HepG2 (cell line): ENCODE data around the gene MAPKAPK3. TPM values are rescaled to one million over a fixed set of nuclear protein-coding genes. Genes with fewer than 3 reads are reported as not detected.

Experiments
- ATAC-seq: fragments of 200-7000 bp; cut with Tn5 transposase; 3 replicates; pipeline ENCODE4 v1.9.1; 2020; ENCODE audit warnings: mild to moderate bottlenecking, moderate library complexity
- BruUV-seq: library from RNA; stranded (reverse); fragments of 400-500 nt; replicated peaks from 2 replicates; lab custom pipeline; 2021; lab: Mats Ljungman, UMichigan
- CTCF ChIA-PET: fragments of 300-600 bp; formaldehyde crosslinking; extraction: SDS; loops from one replicate; lab custom pipeline; 2021; ENCODE audit warnings: low total read pairs, inconsistent platforms, low intra/inter-chr PET ratio; lab: Yijun Ruan, JAX
- POLR2A ChIA-PET: fragments of 350-600 bp; sonication (Branson Sonifier 250); formaldehyde crosslinking; loops from one replicate; lab custom pipeline; 2020; ENCODE audit warnings: antibody characterized with exemption, inconsistent platforms; lab: Yijun Ruan, JAX
- DNase-seq: peaks from one replicate; pipeline ENCODE4 v3.0.0-alpha.2; 2015; ENCODE audit warnings: low spot score
- FAIRE-seq: peaks from 3 replicates; lab custom pipeline; 2011; peaks lifted over from hg19 to GRCh38; lab: Jason Lieb, UNC
- H2AFZ ChIP-seq: one replicate; pipeline ENCODE4 v1.6.1; 2011; ENCODE audit warnings: low read length, inconsistent platforms
- H3K27ac ChIP-seq: fragments of 300-600 bp; 3 replicates; pipeline ENCODE4 v1.8.0; 2011; ENCODE audit warnings: mixed run types, mild to moderate bottlenecking, mixed read lengths, low read length, inconsistent platforms; ENCODE audit not compliant: insufficient read depth; ENCODE audit errors: extremely low read length
- H3K27me3 ChIP-seq, 2 experiments: fragments of 200-600 bp in 1 of 2; 2 replicates in 1 of 2; 3 replicates in 1 of 2; pipeline versions ENCODE4 v1.6.0 to v1.8.0; 2011; ENCODE audit warnings: low read length in 2 of 2, mild to moderate bottlenecking in 2 of 2, moderate library complexity in 2 of 2, inconsistent platforms in 1 of 2; ENCODE audit not compliant: insufficient read depth in 2 of 2, control insufficient read depth in 1 of 2
- H3K36me3 ChIP-seq, 2 experiments: fragments of 200-600 bp in 1 of 2; replicated peaks in 1 of 2; 2 replicates in 1 of 2; 3 replicates in 1 of 2; pipeline versions ENCODE4 v1.5.1 to v1.8.0; 2011; ENCODE audit warnings: low read length in 2 of 2, inconsistent platforms in 1 of 2; ENCODE audit not compliant: insufficient read depth in 2 of 2, control insufficient read depth in 1 of 2
- H3K4me1 ChIP-seq: 2 replicates; pipeline ENCODE4 v1.5.1; 2012; ENCODE audit warnings: low read length, inconsistent platforms; ENCODE audit not compliant: insufficient read depth
- H3K4me2 ChIP-seq: 2 replicates; pipeline ENCODE4 v1.6.0; 2011; ENCODE audit warnings: low read depth, low read length, inconsistent platforms
- H3K4me3 ChIP-seq, 3 experiments: fragments of 200-600 bp in 1 of 3; sonication (generic), shearing (Covaris generic) in 1 of 3; replicated peaks in 1 of 3; 2 replicates each; pipeline ENCODE4 v1.5.1; 2011 to 2016; ENCODE audit warnings: low read length in 3 of 3, inconsistent platforms in 2 of 3, low read depth in 2 of 3, mild to moderate bottlenecking in 2 of 3, control low read depth in 1 of 3, mixed read lengths in 1 of 3; ENCODE audit not compliant: insufficient read depth in 1 of 3
- H3K79me2 ChIP-seq: one replicate; pipeline ENCODE4 v1.6.1; 2011; ENCODE audit warnings: low read length, inconsistent platforms; ENCODE audit not compliant: insufficient read depth
- H3K9ac ChIP-seq: 2 replicates; pipeline ENCODE4 v1.6.0; 2011; ENCODE audit warnings: mild to moderate bottlenecking, low read depth, low read length, inconsistent platforms; ENCODE audit not compliant: insufficient read depth
- H3K9me3 ChIP-seq: 2 replicates; pipeline ENCODE4 v1.5.1; 2012; ENCODE audit warnings: mild to moderate bottlenecking, low read length
- H4K20me1 ChIP-seq: 2 replicates; pipeline ENCODE4 v1.6.0; 2011; ENCODE audit warnings: inconsistent platforms, mild to moderate bottlenecking, low read length, moderate library complexity; ENCODE audit not compliant: insufficient read depth
- CENPT ChIP-seq: sonication (generic); formaldehyde crosslinking; IDR thresholded peaks from 2 replicates; pipeline ENCODE4 v1.8.0; 2022; ENCODE audit warnings: low read depth, mild to moderate bottlenecking, moderate library complexity, missing genetic modification reagents
- FOXK1 ChIP-seq: sonication (generic); formaldehyde crosslinking; IDR thresholded peaks from 2 replicates; pipeline ENCODE4 v1.4.0; 2020; ENCODE audit warnings: low read depth, missing genetic modification reagents, borderline replicate concordance
- NFE2 ChIP-seq: sonication (generic); formaldehyde crosslinking; IDR thresholded peaks from 2 replicates; pipeline ENCODE4 v1.4.0; 2020; ENCODE audit warnings: missing genetic modification reagents
- POGK ChIP-seq: sonication (generic); formaldehyde crosslinking; conservative IDR thresholded peaks from 2 replicates; pipeline ENCODE4 v1.8.0; 2022; ENCODE audit warnings: mild to moderate bottlenecking, moderate library complexity, missing genetic modification reagents
- PRDM10 ChIP-seq: sonication (generic); formaldehyde crosslinking; IDR thresholded peaks from 2 replicates; pipeline ENCODE4 v1.4.0; 2020; ENCODE audit warnings: low read depth, missing genetic modification reagents
- SUZ12 ChIP-seq: fragments of 150-350 bp; IDR thresholded peaks from 2 replicates; pipeline ENCODE4 v1.6.1; 2014; ENCODE audit warnings: low read depth, low read length
- ZFX ChIP-seq: sonication (generic); formaldehyde crosslinking; IDR thresholded peaks from 2 replicates; pipeline ENCODE4 v1.4.0; 2020; ENCODE audit warnings: mild to moderate bottlenecking, low read depth, missing genetic modification reagents, moderate library complexity
- ZNF280D ChIP-seq: sonication (generic); formaldehyde crosslinking; IDR thresholded peaks from 2 replicates; pipeline ENCODE4 v1.5.1; 2020; ENCODE audit warnings: mild to moderate bottlenecking, missing genetic modification reagents
- ZNF362 ChIP-seq: sonication (generic); formaldehyde crosslinking; IDR thresholded peaks from 2 replicates; pipeline ENCODE4 v1.4.0; 2020; ENCODE audit warnings: missing genetic modification reagents, mild to moderate bottlenecking, borderline replicate concordance
- ZNF501 ChIP-seq: sonication (generic); formaldehyde crosslinking; IDR thresholded peaks from 2 replicates; pipeline ENCODE4 v1.5.1; 2020; ENCODE audit warnings: mild to moderate bottlenecking, moderate library complexity, missing genetic modification reagents
- ZNF562 ChIP-seq: sonication (generic); formaldehyde crosslinking; IDR thresholded peaks from 2 replicates; pipeline ENCODE4 v1.8.0; 2022; ENCODE audit warnings: missing genetic modification reagents, borderline replicate concordance
- WGBS: methylation state at CpG from one replicate; pipeline ENCODE4 v1.1.6; 2017; ENCODE audit warnings: low lambda C conversion rate; 5-methylcytosine and 5-hydroxymethylcytosine counted together
- in situ Hi-C: cut with HindIII; loops from 2 replicates; pipeline ENCODE4 v1.10.0; 2017; ENCODE audit warnings: low pct_unique_long_range_greater_than_20kb; ENCODE audit not compliant: extremely low pct_ligation_motif_present
- intact Hi-C: fragments of 100-400 bp; cut with micrococcal nuclease; formaldehyde crosslinking; loops from one replicate; pipeline ENCODE4 v1.10.0; 2022; ENCODE audit not compliant: unreplicated experiment
- polyA plus RNA-seq, 8 experiments: library from polyadenylated mRNA; depleted of rRNA in 3 of 8; stranded (reverse) in 7 of 8; unstranded in 1 of 8; fragments of >200 nt; fragmentation: Illumina TruSeq in 4 of 8; extraction: Trizol in 4 of 8; gene quantifications; 2 replicates each; pipeline versions ENCODE4 v1.2.1 to v1.2.3, GENCODE V29; 2011 to 2016; ENCODE audit warnings: low read depth in 4 of 8, missing spikeins in 1 of 8, mixed read lengths in 1 of 8; ENCODE audit not compliant: insufficient read depth in 1 of 8
- total RNA-seq, 5 experiments: library from RNA; depleted of rRNA; stranded (reverse); fragments of >200 nt; fragmentation: Illumina TruSeq; extraction: Trizol; gene quantifications; 2 replicates each; pipeline ENCODE4 v1.2.3, GENCODE V29; 2016; ENCODE audit warnings: low read depth in 1 of 5

Gene MAPKAPK3
- total and polyA plus RNA-seq, 2 of the 13 experiments (the other 11 are each of a cell fraction or from before 2014, with no cell fraction given), result 39.9 to 41.2 TPM

GRCh38 chr3:50608278-50608677, 8.7 kb upstream of the MAPKAPK3 start:
- 91% methylated on average over 6 of the region's 7 CpGs for WGBS
- no peak overlapping the region for H2AFZ ChIP-seq
- no peaks in the 10 kb centered on the region for H3K9me3 ChIP-seq
- H3K4me2 ChIP-seq, result no peak overlapping the region
- H3K79me2 ChIP-seq, result no peaks in the 10 kb centered on the region
- H3K36me3 ChIP-seq, result peaks cover 0 to 5% of the 10 kb centered on the region in 2 experiments; a peak in 1 of 5 replicates
- DNase-seq (no peak), ATAC-seq (no peak), FAIRE-seq (no peak)
- BruUV-seq, result no TSS peak
- no peak overlapping the region for H3K4me3 ChIP-seq
- H3K27me3 ChIP-seq, result 0 out of 5 replicates have a peak, but pooled peaks cover 0 to 10% of the 10 kb centered on the region in 2 experiments
- H4K20me1 ChIP-seq, result no peaks in the 10 kb centered on the region
- ChIA-PET POLR2A (interaction anchor here (1.0 to 1.4 kb wide), 2 partner anchors 17 to 24 kb away, joined by 3 read pairs; no protein-coding TSS in a partner anchor), CTCF (no interaction called here)
- no peak overlapping the region for H3K9ac ChIP-seq
- intact Hi-C loops, result no loop called here
- peaks cover 58% of the 10 kb centered on the region for H3K4me1 ChIP-seq
- in situ Hi-C loops, result no loop called here
- no peak overlapping the region for H3K27ac ChIP-seq
- TF ChIP-seq ZNF562 (CRISPR knock-in tag) (no peak), POGK (no peak), PRDM10 (CRISPR knock-in tag) (no peak), FOXK1 (CRISPR knock-in tag) (no peak), NFE2 (CRISPR knock-in tag) (no peak), SUZ12 (no peak), ZNF362 (CRISPR knock-in tag) (no peak), ZFX (no peak), ZNF501 (no peak), CENPT (no peak), ZNF280D (CRISPR knock-in tag) (no peak)
